Muscle of leg (tissue), 11 donors: Measurements from ENCODE around the gene ZSCAN21. TPM values are rescaled to one million over a fixed set of nuclear protein-coding genes. Genes with fewer than 3 reads are reported as not detected.

Experiments
- DNase-seq: peaks from one replicate; pipeline ENCODE4 v3.0.0; 2013
- H3K27ac ChIP-seq: one replicate; pipeline ENCODE4 v1.5.1; 2013; ENCODE audit warnings: mild to moderate bottlenecking, low read length, control low read depth
- H3K27me3 ChIP-seq: one replicate; pipeline ENCODE4 v1.6.1; 2013; ENCODE audit warnings: low read length; ENCODE audit not compliant: control insufficient read depth, insufficient read depth
- H3K36me3 ChIP-seq: one replicate; pipeline ENCODE4 v1.6.1; 2013; ENCODE audit warnings: low read length; ENCODE audit not compliant: control insufficient read depth, insufficient read depth
- H3K4me1 ChIP-seq: one replicate; pipeline ENCODE4 v1.6.1; 2013; ENCODE audit warnings: low read length; ENCODE audit not compliant: control insufficient read depth, insufficient read depth
- H3K4me3 ChIP-seq: one replicate; pipeline ENCODE4 v1.5.1; 2013; ENCODE audit warnings: low read length, control low read depth
- H3K9me3 ChIP-seq: replicated peaks from 2 replicates; pipeline ENCODE4 v1.6.1; 2013; ENCODE audit warnings: low read depth, low read length; ENCODE audit not compliant: control insufficient read depth
- WGBS: methylation state at CpG from one replicate; pipeline ENCODE4 v1.1.5; 2013; ENCODE audit warnings: missing lambda C conversion rate; ENCODE audit not compliant: insufficient coverage; 5-methylcytosine and 5-hydroxymethylcytosine counted together
- polyA plus RNA-seq, 8 donors: library from polyadenylated mRNA; unstranded; fragments of 120-200 nt; gene quantifications; one replicate each; pipeline versions ENCODE4 v1.2.1 to v1.2.3, GENCODE V29; 2013; ENCODE audit warnings: inconsistent platforms in 1 of 8, low replicate concordance in 1 of 8; ENCODE audit not compliant: insufficient read length in 8 of 8, insufficient read depth in 1 of 8
- total RNA-seq: library from RNA; stranded (reverse); fragments of 120-200 nt; gene quantifications from one replicate; pipeline ENCODE4 v1.2.4, GENCODE V29; 2013

ZSCAN21 gene
- total and polyA plus RNA-seq, 9 donors, result 12.3 to 15.8 (median 13.5) TPM

DNA sequence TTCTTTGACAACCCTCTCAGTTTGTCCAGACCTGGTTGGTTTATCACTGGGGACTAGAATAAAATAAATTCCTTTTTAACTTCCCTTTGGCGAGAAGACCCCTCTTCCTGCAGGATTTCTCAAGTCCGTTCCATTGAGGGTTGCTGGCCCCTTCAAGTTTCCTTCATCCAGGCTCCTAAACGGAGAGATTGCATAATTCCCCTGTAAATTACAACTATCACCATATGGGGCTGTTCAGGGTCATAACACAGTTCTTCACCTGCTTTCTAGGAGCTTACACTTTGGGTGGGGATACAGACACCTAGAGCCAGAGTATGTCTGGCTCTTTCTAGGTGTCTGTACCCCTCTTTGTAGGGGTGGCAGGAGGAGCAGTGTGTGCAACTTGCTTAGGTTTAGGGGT is 35.9 kb downstream of the ZSCAN21 start:
- H3K9me3 ChIP-seq, result no peaks in the 10 kb centered on the region
- H3K27me3 ChIP-seq, result peaks cover 10% of the 10 kb centered on the region
- 53% methylated on average over 2 of the region's 3 CpGs for WGBS
- H3K36me3 ChIP-seq, result peaks cover 4% of the 10 kb centered on the region
- H3K4me3 ChIP-seq, result no peak overlapping the region
- no peak overlapping the region for H3K27ac ChIP-seq
- no peak for DNase-seq
- peaks cover 29% of the 10 kb centered on the region for H3K4me1 ChIP-seq

DNA sequence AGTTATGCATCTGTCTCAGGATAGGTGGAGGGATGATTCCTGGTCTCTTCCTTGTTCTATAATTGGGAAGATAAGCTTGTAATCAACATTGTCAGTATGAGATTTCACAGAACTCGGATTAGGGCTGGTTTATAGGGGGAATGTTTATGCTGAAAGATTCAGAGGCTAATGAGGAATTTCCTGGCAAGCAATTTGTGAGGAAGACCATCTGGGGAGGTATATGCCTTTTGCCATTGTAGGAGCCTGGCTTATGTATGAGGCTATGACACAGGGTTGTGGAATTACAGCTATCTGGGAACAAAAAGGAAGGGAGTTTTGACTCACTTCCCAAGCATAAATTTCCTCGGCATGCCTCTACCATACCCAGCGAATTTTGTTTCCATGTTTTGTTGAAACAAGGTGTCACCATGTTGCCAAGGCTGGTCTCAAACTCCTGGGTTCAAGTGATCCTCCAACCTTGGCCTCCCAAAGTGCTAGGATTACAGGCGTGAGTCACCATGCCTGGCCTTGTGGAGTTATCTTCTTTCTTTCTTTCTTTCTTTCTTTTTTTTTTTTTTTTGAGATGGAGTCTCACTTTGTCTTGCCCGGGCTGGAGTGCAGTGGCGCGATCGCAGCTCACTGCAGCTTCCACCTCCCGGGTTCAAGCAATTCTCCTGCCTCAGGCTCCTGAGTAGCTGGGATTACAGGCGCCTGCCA is 37.6 kb downstream of the ZSCAN21 start:
- Histone ChIP-seq H3K36me3 (peaks cover 21% of the 10 kb centered on the region), H3K27ac (no peak overlapping the region), H3K4me1 (peaks cover 23% of the 10 kb centered on the region), H3K4me3 (no peak overlapping the region), H3K27me3 (peaks cover 10% of the 10 kb centered on the region), H3K9me3 (no peaks in the 10 kb centered on the region)
- WGBS, result 76% methylated on average over 3 of the region's 10 CpGs
- DNase-seq, result no peak

DNA sequence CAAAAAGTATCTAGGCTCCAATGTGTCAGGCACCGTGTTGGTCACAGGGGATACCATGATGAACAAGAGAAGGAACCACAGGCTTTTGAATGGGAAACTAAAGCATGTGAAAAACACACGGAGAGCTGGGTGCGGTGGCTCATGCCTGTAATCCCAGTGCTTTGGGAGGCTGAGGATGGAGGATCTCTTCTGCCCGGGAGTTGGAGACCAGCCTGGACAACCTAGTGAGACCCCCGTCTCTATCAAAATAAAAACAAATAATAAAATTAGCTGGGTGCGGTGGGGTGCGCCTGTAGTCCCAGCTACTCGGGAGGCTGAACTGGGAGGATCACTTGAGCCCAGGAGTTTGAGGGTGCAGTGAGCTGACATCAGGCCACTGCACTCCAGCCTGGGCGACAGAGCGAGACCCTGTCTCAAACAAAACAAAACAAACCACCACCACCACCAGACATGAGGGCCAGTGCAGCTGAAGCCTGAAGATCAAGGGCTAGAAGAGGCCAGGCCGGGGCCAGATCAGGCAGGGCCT is 38.6 kb downstream of the ZSCAN21 start:
- no peaks in the 10 kb centered on the region for H3K9me3 ChIP-seq
- 70% methylated on average over 2 of the region's 11 CpGs for WGBS
- peak overlapping the region; percentile 97 for H3K4me3 ChIP-seq
- DNase-seq, result no peak
- peaks cover 8% of the 10 kb centered on the region for H3K27me3 ChIP-seq
- H3K36me3 ChIP-seq, result peaks cover 30% of the 10 kb centered on the region
- peaks cover 21% of the 10 kb centered on the region for H3K4me1 ChIP-seq
- H3K27ac ChIP-seq, result peak overlapping the region; percentile 65

GRCh38 chr7:100088621-100089457 is 39.3 kb downstream of the ZSCAN21 start, which contains the start of gene COPS6:
Gene COPS6, plus strand, starts transcription at chr7:100088969. Its CDS starts 22 bp downstream, at chr7:100088991.
- peaks cover 26% of the 10 kb centered on the region for H3K4me1 ChIP-seq
- peak within 1 kb of the TSS; percentile 97 for H3K4me3 ChIP-seq
- peaks cover 37% of the 10 kb centered on the region for H3K36me3 ChIP-seq
- H3K27ac ChIP-seq, result peak within 1 kb of the TSS; percentile 82
- no peaks in the 10 kb centered on the region for H3K9me3 ChIP-seq
- DNase-seq, result peak; percentile 92
- WGBS, result under 1% methylated on average over 47 of the region's 68 CpGs
- peaks cover 4% of the 10 kb centered on the region for H3K27me3 ChIP-seq

DNA sequence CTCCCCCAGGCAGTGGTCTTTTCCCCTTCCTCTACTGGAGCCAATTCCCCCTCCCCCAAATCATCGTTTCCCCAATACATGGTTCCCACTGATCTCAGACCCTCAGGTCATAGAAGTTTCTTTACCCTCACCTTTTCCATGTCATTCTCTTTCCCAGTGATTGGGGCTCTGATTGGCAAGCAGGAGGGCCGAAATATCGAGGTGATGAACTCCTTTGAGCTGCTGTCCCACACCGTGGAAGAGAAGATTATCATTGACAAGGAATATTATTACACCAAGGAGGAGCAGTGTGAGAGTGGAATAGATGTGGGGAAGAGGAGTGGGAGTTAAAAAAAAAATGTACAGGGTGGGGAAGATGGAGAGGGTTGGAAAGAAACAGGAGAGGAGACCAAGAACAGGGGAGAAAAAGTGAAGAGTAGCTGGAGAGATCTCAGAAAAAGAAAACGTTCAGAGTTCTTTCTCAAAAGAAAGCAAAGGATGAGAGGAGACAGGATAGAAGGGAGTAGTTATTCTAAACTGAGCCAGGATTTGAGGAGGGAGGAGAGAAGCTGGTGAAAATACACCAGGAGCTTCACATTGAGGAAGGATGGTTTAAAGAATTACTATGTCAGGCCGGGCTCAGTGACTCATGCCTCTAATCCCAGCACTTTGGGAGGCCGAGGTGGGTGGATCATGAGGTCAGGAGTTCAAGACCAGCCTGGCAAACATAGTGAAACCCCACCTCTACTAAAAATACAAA is 40.1 kb downstream of the ZSCAN21 start:
- Histone ChIP-seq H3K9me3 (no peaks in the 10 kb centered on the region), H3K27ac (peak overlapping the region; percentile 82), H3K36me3 (peaks cover 45% of the 10 kb centered on the region), H3K27me3 (peaks cover 2% of the 10 kb centered on the region), H3K4me1 (peaks cover 30% of the 10 kb centered on the region), H3K4me3 (peak overlapping the region; percentile 97)
- no peak for DNase-seq
- WGBS, result 38% methylated on average over 1 of the region's 7 CpGs

DNA sequence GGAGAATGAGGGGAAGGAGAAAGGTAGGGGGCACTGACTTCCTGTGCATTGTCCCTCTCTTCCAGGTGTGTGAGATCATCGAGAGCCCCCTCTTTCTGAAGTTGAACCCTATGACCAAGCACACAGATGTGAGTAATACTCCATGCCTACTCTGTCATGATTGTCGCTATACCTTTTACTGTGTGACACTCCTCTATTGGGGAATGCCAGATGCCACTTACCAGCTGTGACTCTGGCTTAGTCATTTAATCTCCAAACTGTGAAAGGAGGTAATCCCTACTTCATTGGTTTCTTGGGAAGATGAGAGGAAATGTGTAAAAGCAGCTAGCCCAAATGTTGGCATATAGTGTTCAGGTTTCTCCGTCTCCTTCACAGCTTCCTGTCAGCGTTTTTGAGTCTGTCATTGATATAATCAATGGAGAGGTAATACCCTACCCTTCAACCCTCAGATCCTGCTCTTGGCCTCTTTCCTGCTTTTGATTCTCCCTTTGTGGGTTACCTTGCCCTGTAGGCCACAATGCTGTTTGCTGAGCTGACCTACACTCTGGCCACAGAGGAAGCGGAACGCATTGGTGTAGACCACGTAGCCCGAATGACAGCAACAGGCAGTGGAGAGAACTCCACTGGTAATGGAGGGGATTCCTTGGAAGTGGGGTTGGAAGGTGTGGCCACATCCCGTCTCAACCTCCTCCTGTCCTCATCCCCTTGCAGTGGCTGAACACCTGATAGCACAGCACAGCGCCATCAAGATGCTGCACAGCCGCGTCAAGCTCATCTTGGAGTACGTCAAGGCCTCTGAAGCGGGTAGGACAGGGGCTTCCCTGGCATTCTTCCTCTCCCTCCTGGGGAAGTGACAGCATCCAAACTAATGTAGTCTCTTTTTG is 41.2 kb downstream of the ZSCAN21 start:
- Histone ChIP-seq H3K4me3 (no peak overlapping the region), H3K36me3 (peaks cover 56% of the 10 kb centered on the region), H3K27me3 (peaks cover under 1% of the 10 kb centered on the region), H3K27ac (no peak overlapping the region), H3K4me1 (peaks cover 30% of the 10 kb centered on the region), H3K9me3 (no peaks in the 10 kb centered on the region)
- WGBS, result 88% methylated on average over 7 of the region's 14 CpGs
- DNase-seq, result no peak

- H3K4me1 ChIP-seq, result peaks cover 30% of the 10 kb centered on the region
- DNase-seq, result no peak
- peaks cover 65% of the 10 kb centered on the region for H3K36me3 ChIP-seq
- no peak overlapping the region for H3K4me3 ChIP-seq
- H3K27me3 ChIP-seq, result no peaks in the 10 kb centered on the region
- no peaks in the 10 kb centered on the region for H3K9me3 ChIP-seq
- no peak overlapping the region for H3K27ac ChIP-seq
- 36% methylated on average over 12 of the region's 19 CpGs for WGBS
Measured at GRCh38 chr7:100091411-100092181, 42.0 kb downstream of the ZSCAN21 start.

- Histone ChIP-seq H3K4me1 (peaks cover 28% of the 10 kb centered on the region), H3K27ac (no peak overlapping the region), H3K36me3 (peaks cover 78% of the 10 kb centered on the region), H3K9me3 (no peaks in the 10 kb centered on the region), H3K27me3 (no peaks in the 10 kb centered on the region), H3K4me3 (no peak overlapping the region)
- DNase-seq, result no peak
- 43% methylated on average over 4 of the region's 8 CpGs for WGBS
Measured at GRCh38 chr7:100093054-100093453, 43.5 kb downstream of the ZSCAN21 start.

- no peak overlapping the region for H3K27ac ChIP-seq
- no peak overlapping the region for H3K4me3 ChIP-seq
- no peak for DNase-seq
- peaks cover 24% of the 10 kb centered on the region for H3K4me1 ChIP-seq
- H3K27me3 ChIP-seq, result no peaks in the 10 kb centered on the region
- peaks cover 82% of the 10 kb centered on the region for H3K36me3 ChIP-seq
- H3K9me3 ChIP-seq, result no peaks in the 10 kb centered on the region
- 55% methylated on average over 11 of the region's 13 CpGs for WGBS
Measured at GRCh38 chr7:100093498-100093897, 43.9 kb downstream of the ZSCAN21 start.
